OCI-LY7 (cell line): Measurements from ENCODE around the gene GRM1. TPM values are rescaled to one million over a fixed set of nuclear protein-coding genes. Genes with fewer than 3 reads are reported as not detected.

Source experiments
- BruUV-seq: library from RNA; stranded (reverse); fragments of 400-500 nt; replicated peaks from 2 replicates; lab custom pipeline; 2021; lab: Mats Ljungman, UMichigan
- CTCF ChIA-PET: fragments of 300-600 bp; sonication (Branson Sonifier 250); formaldehyde crosslinking; loops from one replicate; lab custom pipeline; 2022; ENCODE audit warnings: antibody characterized with exemption; ENCODE audit not compliant: unreplicated experiment; lab: Charles Lee
- POLR2A ChIA-PET: fragments of 300-600 bp; sonication (Branson Sonifier 250); formaldehyde crosslinking; loops from one replicate; lab custom pipeline; 2022; ENCODE audit warnings: antibody characterized with exemption; lab: Charles Lee
- DNase-seq: peaks from one replicate; pipeline ENCODE4 v3.0.0-alpha.2; 2015; ENCODE audit warnings: low spot score
- H2AFZ ChIP-seq: fragments of 200-600 bp; sonication (generic), shearing (Covaris generic); 2 replicates; pipeline ENCODE4 v1.6.1; 2014; ENCODE audit warnings: mild to moderate bottlenecking, antibody characterized with exemption, low read length, moderate library complexity
- H3K27ac ChIP-seq: fragments of 200-600 bp; sonication (generic); 2 replicates; pipeline ENCODE4 v1.5.1; 2014; ENCODE audit warnings: mixed run types, low read depth, mild to moderate bottlenecking, moderate library complexity, low read length, inconsistent platforms; ENCODE audit not compliant: poor library complexity, severe bottlenecking
- H3K36me3 ChIP-seq: fragments of 200-600 bp; sonication (generic); 2 replicates; pipeline ENCODE4 v1.6.1; 2014; ENCODE audit warnings: mild to moderate bottlenecking, antibody characterized with exemption, low read length, moderate library complexity, mixed read lengths; ENCODE audit not compliant: insufficient read depth
- H3K4me1 ChIP-seq: fragments of 200-600 bp; sonication (generic); 2 replicates; pipeline ENCODE4 v1.5.1; 2014; ENCODE audit warnings: mild to moderate bottlenecking, low read length; ENCODE audit not compliant: insufficient read depth, poor library complexity, severe bottlenecking
- H3K4me2 ChIP-seq: fragments of 200-600 bp; sonication (generic); 2 replicates; pipeline ENCODE4 v1.6.1; 2014; ENCODE audit warnings: mild to moderate bottlenecking, low read length
- H3K4me3 ChIP-seq: fragments of 200-600 bp; sonication (generic); 2 replicates; pipeline ENCODE4 v1.5.1; 2014; ENCODE audit warnings: mild to moderate bottlenecking, low read depth, low read length; ENCODE audit not compliant: poor library complexity, severe bottlenecking
- H3K79me2 ChIP-seq: fragments of 200-600 bp; sonication (generic); 2 replicates; pipeline ENCODE4 v1.6.1; 2016; ENCODE audit warnings: low read depth, mild to moderate bottlenecking, low read length, moderate library complexity, mixed read lengths; ENCODE audit not compliant: insufficient read depth
- H3K9me2 ChIP-seq: fragments of 200-600 bp; sonication (generic); 2 replicates; pipeline ENCODE4 v1.6.1; 2016; ENCODE audit warnings: mild to moderate bottlenecking, low read length, mixed read lengths; ENCODE audit not compliant: insufficient read depth
- H3K9me3 ChIP-seq: fragments of 200-600 bp; sonication (generic); 2 replicates; pipeline ENCODE4 v1.6.1; 2014; ENCODE audit warnings: mild to moderate bottlenecking, mixed run types, low read length, mixed read lengths
- H4K20me1 ChIP-seq: fragments of 200-600 bp; sonication (generic); 2 replicates; pipeline ENCODE4 v1.6.1; 2014; ENCODE audit warnings: mild to moderate bottlenecking, antibody characterized with exemption, low read length, moderate library complexity, mixed read lengths; ENCODE audit not compliant: insufficient read depth
- CTCF ChIP-seq: fragments of 200-600 bp; sonication (generic); conservative IDR thresholded peaks from 2 replicates; pipeline ENCODE4 v1.5.1; 2014; ENCODE audit warnings: mild to moderate bottlenecking, antibody characterized with exemption, low read length, moderate library complexity, mixed read lengths
- EZH2phosphoT487 ChIP-seq: fragments of 200-600 bp; sonication (generic); IDR thresholded peaks from 2 replicates; pipeline ENCODE4 v1.6.1; 2018; ENCODE audit warnings: low read depth, borderline replicate concordance, mild to moderate bottlenecking, mixed run types, antibody characterized with exemption, low read length, moderate library complexity, mixed read lengths
- intact Hi-C: fragments of 100-400 bp; cut with micrococcal nuclease; formaldehyde crosslinking; loops from one replicate; pipeline ENCODE4 v1.10.0; 2022; ENCODE audit not compliant: unreplicated experiment
- total RNA-seq, 2 experiments: library from RNA; depleted of rRNA in 1 of 2; stranded (reverse); fragments of >200 nt in 1 of 2; shearing (Covaris generic) in 1 of 2; gene quantifications; 2 replicates each; pipeline ENCODE4 v1.2.3, GENCODE V29; 2014 to 2022

Gene GRM1
- total RNA-seq, 2 experiments from 2014 or later = not detected

GRCh38 chr6:146423452-146423851 lies 394.6 kb downstream of the GRM1 start:
- H3K27ac ChIP-seq = no peak overlapping the region
- no peak overlapping the region for H2AFZ ChIP-seq
- CTCF ChIA-PET = no interaction called here
- H3K4me3 ChIP-seq = no peak overlapping the region
- BruUV-seq = no TSS peak
- POLR2A ChIA-PET = interaction anchor here (0.6 kb wide), 1 partner anchor 52 kb away, joined by 3 read pairs; no protein-coding TSS in a partner anchor
- TF ChIP-seq CTCF (no peak), EZH2phosphoT487 (no peak)
- H3K79me2 ChIP-seq = no peaks in the 10 kb centered on the region
- H4K20me1 ChIP-seq = no peaks in the 10 kb centered on the region
- H3K4me2 ChIP-seq = no peak overlapping the region
- no peak for DNase-seq
- intact Hi-C loops = no loop called here
- H3K9me2 ChIP-seq = no peaks in the 10 kb centered on the region
- no peaks in the 10 kb centered on the region for H3K36me3 ChIP-seq
- no peaks in the 10 kb centered on the region for H3K4me1 ChIP-seq
- H3K9me3 ChIP-seq = no peaks in the 10 kb centered on the region

GRCh38 chr6:146426516-146426915 lies 397.7 kb downstream of the GRM1 start:
- POLR2A ChIA-PET = interaction anchor here (1.0 kb wide), 1 partner anchor 22 kb away, joined by 4 read pairs; no protein-coding TSS in a partner anchor
- CTCF ChIA-PET = no interaction called here
- no peaks in the 10 kb centered on the region for H3K36me3 ChIP-seq
- no peak overlapping the region for H3K4me3 ChIP-seq
- no peaks in the 10 kb centered on the region for H3K9me2 ChIP-seq
- no TSS peak for BruUV-seq
- no peak overlapping the region for H3K27ac ChIP-seq
- H4K20me1 ChIP-seq = no peaks in the 10 kb centered on the region
- H3K4me1 ChIP-seq = no peaks in the 10 kb centered on the region
- H2AFZ ChIP-seq = no peak overlapping the region
- DNase-seq = no peak
- H3K79me2 ChIP-seq = no peaks in the 10 kb centered on the region
- H3K4me2 ChIP-seq = no peak overlapping the region
- TF ChIP-seq EZH2phosphoT487 = no peak
- TF ChIP-seq CTCF = no peak
- intact Hi-C loops = no loop called here
- H3K9me3 ChIP-seq = no peaks in the 10 kb centered on the region

- TF ChIP-seq EZH2phosphoT487 = no peak
- no peak for TF ChIP-seq CTCF
Measured at GRCh38 chr6:146429831-146430230, 401.0 kb downstream of the GRM1 start.

More at GRCh38 chr6:146429831-146430230, 401.0 kb downstream of the GRM1 start:
- BruUV-seq = no TSS peak
- Histone ChIP-seq H3K36me3 (no peaks in the 10 kb centered on the region), H3K27ac (no peak overlapping the region), H3K4me1 (no peaks in the 10 kb centered on the region), H3K9me2 (no peaks in the 10 kb centered on the region), H3K79me2 (no peaks in the 10 kb centered on the region), H2AFZ (no peak overlapping the region), H3K9me3 (no peaks in the 10 kb centered on the region), H3K4me3 (no peak overlapping the region), H4K20me1 (no peaks in the 10 kb centered on the region), H3K4me2 (no peak overlapping the region)
- no peak for DNase-seq
- ChIA-PET CTCF (no interaction called here), POLR2A (no interaction called here)
- intact Hi-C loops = no loop called here
